Subcutaneous adipose tissue (tissue), 4 donors: ENCODE measurements around the gene TOP2B. TPM values are rescaled to one million over a fixed set of nuclear protein-coding genes. Genes with fewer than 3 reads are reported as not detected.

Experiments
- total RNA-seq, 4 donors: library from RNA; depleted of rRNA; stranded (reverse); fragments of >200 nt; gene quantifications; one replicate each; pipeline ENCODE4 v1.1.0, GENCODE V29; 2016
- TF ChIP-seq, protein P1 (sequence below): fragments of 450-650 bp; IDR thresholded peaks from one replicate; pipeline ENCODE4 v1.5.1; 2016; ENCODE audit warnings: low read depth, mild to moderate bottlenecking, control low read depth, antibody characterized with exemption, moderate library complexity

TOP2B gene
- total RNA-seq, 4 donors from 2014 or later, result 83.5 to 126 (median 87.0) TPM

DNA sequence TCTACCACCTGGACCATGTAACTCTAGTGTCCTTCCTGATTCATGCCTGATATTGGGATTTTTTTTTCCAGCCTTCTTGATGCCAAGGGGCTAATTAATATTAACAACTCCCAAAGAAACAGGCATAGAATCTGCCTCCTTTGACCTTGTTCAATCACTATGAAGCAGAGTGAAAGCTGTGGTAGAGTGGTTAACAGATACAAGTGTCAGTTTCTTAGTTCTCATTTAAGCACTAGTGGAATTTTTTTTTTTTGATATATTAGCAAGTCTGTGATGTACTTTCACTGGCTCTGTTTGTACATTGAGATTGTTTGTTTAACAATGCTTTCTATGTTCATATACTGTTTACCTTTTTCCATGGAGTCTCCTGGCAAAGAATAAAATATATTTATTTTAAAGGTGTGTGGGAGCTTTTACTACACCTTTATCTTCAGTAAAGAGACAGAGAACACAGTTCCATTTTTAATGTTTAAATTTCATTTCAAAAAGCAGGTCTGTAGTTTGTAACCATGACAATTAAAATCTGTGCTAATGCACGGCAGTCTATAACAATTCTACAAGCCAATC lies 67.1 kb downstream of the TOP2B start:
- TF ChIP-seq, protein P1, sequence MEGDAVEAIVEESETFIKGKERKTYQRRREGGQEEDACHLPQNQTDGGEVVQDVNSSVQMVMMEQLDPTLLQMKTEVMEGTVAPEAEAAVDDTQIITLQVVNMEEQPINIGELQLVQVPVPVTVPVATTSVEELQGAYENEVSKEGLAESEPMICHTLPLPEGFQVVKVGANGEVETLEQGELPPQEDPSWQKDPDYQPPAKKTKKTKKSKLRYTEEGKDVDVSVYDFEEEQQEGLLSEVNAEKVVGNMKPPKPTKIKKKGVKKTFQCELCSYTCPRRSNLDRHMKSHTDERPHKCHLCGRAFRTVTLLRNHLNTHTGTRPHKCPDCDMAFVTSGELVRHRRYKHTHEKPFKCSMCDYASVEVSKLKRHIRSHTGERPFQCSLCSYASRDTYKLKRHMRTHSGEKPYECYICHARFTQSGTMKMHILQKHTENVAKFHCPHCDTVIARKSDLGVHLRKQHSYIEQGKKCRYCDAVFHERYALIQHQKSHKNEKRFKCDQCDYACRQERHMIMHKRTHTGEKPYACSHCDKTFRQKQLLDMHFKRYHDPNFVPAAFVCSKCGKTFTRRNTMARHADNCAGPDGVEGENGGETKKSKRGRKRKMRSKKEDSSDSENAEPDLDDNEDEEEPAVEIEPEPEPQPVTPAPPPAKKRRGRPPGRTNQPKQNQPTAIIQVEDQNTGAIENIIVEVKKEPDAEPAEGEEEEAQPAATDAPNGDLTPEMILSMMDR, result no peak

DNA sequence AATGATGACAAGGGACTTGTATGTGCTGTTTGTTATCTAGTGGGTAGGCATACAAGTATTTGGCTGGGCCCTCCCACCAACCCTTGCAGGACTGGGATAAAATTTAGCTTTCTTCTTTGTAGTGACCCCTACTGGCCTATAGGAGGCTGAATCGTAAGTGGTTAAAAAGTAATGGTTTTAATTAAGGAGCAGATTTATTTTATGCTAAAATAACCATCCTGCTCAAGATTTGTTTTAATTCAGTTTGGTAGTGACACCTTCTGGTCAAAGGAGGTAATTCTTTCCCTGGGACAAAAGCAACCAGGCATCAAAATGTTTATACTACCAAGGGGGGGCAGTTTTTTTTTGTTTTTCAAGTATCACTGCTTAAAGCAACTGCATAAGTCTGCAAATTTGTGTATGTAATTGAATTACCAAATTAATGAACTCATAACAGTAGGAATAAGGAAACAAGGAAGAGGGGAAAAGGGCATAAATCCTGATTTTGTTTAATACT lies 70.7 kb downstream of the TOP2B start:
- TF ChIP-seq, protein P1, result no peak

DNA sequence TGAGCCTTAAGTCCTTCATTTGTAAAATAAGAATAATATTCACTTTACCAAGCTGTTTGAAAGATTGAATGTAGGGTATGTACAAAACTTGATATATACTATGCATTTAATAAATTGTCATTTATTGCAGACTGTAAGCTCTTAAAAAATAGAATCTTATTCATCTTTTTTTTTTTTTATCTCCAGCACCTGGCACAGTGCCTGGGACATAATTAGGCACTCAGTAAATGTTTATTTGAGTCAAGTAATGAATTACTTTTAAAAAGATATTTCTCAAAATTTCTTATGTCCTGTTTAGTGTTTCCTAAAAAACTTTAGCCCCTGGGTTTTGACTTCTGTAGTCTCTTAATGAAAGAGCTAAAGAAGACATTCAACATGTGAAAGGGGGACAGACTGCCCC lies 71.7 kb downstream of the TOP2B start:
- TF ChIP-seq, protein P1, result no peak

DNA sequence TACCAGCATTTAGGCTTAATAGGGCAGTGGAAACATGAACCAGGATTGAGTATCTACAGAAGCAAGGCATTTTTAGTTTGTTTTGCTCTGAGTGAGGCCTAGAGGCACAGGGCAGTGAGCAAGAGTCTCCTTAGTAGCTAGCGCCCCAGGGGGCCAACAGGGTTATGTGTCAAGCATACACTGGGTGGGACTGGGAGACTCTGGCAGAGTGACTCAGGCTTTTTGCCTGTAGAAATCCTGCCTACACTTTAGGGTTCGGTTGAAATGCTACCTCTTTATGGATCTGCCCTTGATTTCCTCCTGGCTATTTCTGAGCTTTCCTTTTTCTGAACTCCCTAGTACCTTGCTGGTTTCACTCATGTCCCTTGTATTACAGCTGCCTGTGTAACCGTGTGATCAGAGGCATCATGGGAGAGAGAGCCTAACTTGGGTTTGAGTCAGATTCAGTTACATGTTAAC lies 72.2 kb downstream of the TOP2B start:
- TF ChIP-seq, protein P1, result no peak

DNA sequence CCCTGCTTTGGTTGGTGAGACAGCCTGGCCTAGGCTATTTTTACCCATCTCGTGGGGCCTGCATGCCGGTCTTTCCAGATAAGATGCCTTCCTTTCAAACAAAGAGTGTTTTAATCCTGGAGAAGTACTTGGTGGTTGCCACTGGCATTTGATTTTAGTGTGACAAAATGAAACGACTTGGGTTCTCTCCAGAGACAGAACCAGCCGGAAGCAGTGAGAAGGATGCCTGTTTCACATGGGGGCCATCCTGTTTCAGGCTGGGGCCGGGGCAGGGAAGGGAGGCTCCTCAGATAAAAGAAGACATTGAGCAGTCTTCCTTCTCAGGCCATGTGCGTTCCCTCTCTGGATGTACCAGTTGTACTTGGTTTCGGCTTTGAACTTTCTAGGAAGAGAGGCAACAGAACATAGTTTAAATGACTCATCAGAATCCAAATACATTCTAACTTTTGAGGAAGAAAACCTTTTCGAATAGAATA lies 74.9 kb downstream of the TOP2B start:
- TF ChIP-seq, protein P1, result no peak

DNA sequence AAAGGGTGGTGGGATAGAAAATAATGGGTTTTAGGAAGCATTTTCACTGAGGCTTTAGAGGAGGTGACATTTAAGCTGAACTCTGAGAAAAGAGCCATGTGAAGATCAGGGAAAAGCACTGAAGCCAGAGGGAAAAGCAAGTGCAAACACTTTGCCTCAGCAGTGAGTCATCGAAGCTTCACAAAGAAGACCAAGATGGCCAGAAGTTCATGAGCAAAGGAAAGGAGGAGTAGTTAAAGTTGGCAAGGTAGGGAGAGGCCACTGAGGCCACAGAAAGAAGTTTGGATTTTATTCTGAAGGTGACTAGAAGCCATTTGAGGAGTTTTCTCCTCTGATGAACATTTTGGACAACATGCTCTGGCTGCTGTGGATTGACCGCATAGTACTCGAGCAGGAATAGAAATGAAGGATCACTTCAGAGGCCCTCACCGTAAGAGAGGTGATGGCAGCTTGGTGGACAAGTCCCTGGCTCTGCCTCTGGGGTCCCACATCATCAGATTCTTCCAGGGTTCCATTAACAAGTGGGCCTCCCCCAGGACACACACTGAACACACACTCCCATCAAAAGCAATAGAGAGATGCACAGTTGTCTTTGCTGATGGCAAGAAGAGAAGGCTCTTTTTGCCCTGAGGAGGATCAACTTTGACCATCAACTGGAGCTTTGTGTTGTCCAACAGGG lies 75.5 kb downstream of the TOP2B start:
- TF ChIP-seq, protein P1, result no peak

DNA sequence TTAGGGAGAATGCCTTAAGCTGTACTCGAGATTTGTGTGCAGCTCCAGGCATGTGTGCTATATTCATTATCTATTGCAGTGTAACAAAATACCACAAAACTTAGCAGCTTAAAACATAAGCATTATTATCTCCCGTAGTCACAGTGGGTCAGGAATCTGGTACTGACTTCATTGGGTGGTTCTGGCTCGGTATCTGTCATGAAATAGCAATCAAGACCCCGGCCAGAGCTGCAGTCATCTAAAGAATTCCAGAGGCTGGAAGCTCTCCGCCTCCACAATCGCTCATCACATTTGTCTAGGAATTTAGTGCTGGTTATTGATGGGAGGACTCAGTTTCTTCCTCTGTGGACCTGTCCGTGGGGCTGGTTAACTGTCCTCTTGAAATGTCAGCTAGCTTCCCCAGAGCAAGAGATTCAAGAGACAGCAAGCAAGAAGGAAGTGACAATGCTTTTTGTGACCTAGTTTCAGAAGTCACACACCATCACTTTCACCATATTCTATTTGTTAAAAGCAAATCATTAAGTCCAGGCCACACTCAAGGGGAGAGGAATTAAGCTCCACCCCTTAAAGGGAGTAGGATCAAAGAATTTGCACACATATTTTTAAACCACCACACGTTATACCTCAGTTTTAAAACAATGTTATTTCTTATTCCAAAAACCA lies 76.1 kb downstream of the TOP2B start:
- TF ChIP-seq, protein P1, result no peak
